DOHH2 (cell line): Measurements from ENCODE around the gene CCDC137.

Experiments used
- EZH2phosphoT487 ChIP-seq: fragments of 200-600 bp; sonication (generic); IDR thresholded peaks from 2 replicates; pipeline ENCODE4 v1.6.1; 2017; ENCODE audit warnings: borderline replicate concordance, mild to moderate bottlenecking, antibody characterized with exemption, low read length, moderate library complexity, mixed read lengths
- TF ChIP-seq, protein P1 (sequence below): fragments of 200-600 bp; sonication (generic); IDR thresholded peaks from one replicate; pipeline ENCODE4 v1.5.1; 2014; ENCODE audit warnings: antibody characterized with exemption, mild to moderate bottlenecking, low read depth, low read length; ENCODE audit not compliant: poor library complexity, severe bottlenecking

GRCh38 chr17:81687770-81688541 is 21.4 kb downstream of the CCDC137 start:
- TF ChIP-seq, protein P1, sequence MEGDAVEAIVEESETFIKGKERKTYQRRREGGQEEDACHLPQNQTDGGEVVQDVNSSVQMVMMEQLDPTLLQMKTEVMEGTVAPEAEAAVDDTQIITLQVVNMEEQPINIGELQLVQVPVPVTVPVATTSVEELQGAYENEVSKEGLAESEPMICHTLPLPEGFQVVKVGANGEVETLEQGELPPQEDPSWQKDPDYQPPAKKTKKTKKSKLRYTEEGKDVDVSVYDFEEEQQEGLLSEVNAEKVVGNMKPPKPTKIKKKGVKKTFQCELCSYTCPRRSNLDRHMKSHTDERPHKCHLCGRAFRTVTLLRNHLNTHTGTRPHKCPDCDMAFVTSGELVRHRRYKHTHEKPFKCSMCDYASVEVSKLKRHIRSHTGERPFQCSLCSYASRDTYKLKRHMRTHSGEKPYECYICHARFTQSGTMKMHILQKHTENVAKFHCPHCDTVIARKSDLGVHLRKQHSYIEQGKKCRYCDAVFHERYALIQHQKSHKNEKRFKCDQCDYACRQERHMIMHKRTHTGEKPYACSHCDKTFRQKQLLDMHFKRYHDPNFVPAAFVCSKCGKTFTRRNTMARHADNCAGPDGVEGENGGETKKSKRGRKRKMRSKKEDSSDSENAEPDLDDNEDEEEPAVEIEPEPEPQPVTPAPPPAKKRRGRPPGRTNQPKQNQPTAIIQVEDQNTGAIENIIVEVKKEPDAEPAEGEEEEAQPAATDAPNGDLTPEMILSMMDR = no peak
- TF ChIP-seq EZH2phosphoT487 = no peak
